ENCODE measurements around the gene KATNAL1. TPM values are rescaled to one million over a fixed set of nuclear protein-coding genes. Genes with fewer than 3 reads are reported as not detected.

Gene KATNAL1
- polyA plus RNA-seq, 1 of the 3 experiments (the other 2 are of a cell fraction) = 5.1 TPM

DNA sequence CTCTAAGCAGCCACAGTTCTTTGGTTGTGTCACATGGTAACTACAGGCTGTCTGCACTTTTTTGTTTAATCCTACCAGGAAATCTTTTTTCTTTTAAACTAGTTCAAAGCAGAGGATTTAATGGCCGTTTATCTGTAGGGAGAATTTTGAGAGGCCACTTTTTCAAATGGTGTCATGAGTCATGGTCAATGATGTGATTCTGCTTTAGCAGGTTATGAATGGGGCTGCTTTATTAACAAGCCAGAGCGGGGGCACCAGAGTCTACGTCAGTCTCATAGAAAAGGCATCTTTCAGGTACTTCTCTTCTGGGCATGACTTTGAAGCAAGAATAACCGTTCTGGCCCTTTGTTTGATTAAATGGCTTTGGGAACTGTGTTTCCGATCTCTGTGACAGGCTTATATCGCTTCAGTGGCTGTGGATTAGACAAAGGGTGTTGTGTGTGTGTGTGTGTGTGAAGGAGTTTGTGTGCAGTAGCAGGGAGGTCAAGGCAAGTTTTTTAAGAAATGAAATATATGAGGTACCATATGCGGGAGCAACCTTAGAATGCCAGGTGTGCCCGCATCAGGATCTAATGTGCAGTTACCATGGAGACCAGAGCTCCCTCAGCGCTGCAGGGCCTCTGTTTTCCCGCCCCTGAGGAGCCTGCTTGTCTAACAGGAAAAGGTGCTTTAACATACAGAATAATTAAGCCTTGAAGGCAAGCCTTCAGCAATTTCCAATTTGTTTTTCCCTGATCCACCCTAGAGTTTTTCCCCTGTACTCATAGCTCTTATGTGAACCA is 120.5 kb downstream of the KATNAL1 start (continued):
- TF ChIP-seq CTCF (IDR thresholded peaks at IDR 0.05) (no peak), MAX (IDR thresholded peaks at IDR 0.05; ENCODE audit: low read depth) (no peak), EZH2phosphoT487 (IDR thresholded peaks at IDR 0.05; ENCODE audit: borderline replicate concordance, low read depth) (no peak), USF1 (IDR thresholded peaks at IDR 0.05; ENCODE audit: borderline replicate concordance, low read depth) (no peak), GABPA (IDR thresholded peaks at IDR 0.05; ENCODE audit: low read depth) (no peak)

GRCh38 chr13:30181888-30182651 is 125.3 kb downstream of the KATNAL1 start:
- no peaks in the 10 kb centered on the region for H3K9me2 ChIP-seq
- peaks cover 4% of the 10 kb centered on the region for H3F3A ChIP-seq (replicated peaks; ENCODE audit: insufficient read depth)
- no peak overlapping the region for H3K9ac ChIP-seq
- H3K27me3 ChIP-seq (ENCODE audit: insufficient read depth) = no peaks in the 10 kb centered on the region
- 91% methylated on average over 13 of the region's 13 CpGs for WGBS (ENCODE audit: low lambda C conversion rate)
- H3K4me2 ChIP-seq = no peak overlapping the region
- DNase-seq = no peak
- no peaks in the 10 kb centered on the region for H3K79me2 ChIP-seq (ENCODE audit: insufficient read depth)
- H3K27ac ChIP-seq (ENCODE audit: low read depth in 2 of 2, low read length in 1 of 2) = no peak overlapping the region
- H3K36me3 ChIP-seq (replicated peaks in 1 of 2; ENCODE audit: control insufficient read depth in 1 of 2, insufficient read depth in 2 of 2, low read length in 1 of 2) = no peaks in the 10 kb centered on the region
- H2AFZ ChIP-seq (ENCODE audit: low read depth) = no peak overlapping the region
- no peaks in the 10 kb centered on the region for H4K20me1 ChIP-seq (ENCODE audit: insufficient read depth)
- H3K4me3 ChIP-seq (ENCODE audit: low read depth in 2 of 2, low read length in 1 of 2) = no peak overlapping the region
- ChIA-PET CTCF (no interaction called here), POLR2A (no interaction called here)
- H3K9me3 ChIP-seq = no peaks in the 10 kb centered on the region
- TF ChIP-seq, protein P1, sequence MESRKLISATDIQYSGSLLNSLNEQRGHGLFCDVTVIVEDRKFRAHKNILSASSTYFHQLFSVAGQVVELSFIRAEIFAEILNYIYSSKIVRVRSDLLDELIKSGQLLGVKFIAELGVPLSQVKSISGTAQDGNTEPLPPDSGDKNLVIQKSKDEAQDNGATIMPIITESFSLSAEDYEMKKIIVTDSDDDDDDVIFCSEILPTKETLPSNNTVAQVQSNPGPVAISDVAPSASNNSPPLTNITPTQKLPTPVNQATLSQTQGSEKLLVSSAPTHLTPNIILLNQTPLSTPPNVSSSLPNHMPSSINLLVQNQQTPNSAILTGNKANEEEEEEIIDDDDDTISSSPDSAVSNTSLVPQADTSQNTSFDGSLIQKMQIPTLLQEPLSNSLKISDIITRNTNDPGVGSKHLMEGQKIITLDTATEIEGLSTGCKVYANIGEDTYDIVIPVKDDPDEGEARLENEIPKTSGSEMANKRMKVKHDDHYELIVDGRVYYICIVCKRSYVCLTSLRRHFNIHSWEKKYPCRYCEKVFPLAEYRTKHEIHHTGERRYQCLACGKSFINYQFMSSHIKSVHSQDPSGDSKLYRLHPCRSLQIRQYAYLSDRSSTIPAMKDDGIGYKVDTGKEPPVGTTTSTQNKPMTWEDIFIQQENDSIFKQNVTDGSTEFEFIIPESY (IDR thresholded peaks at IDR 0.05; ENCODE audit: borderline replicate concordance, low read depth) = no peak
- TF ChIP-seq EZH2phosphoT487 (IDR thresholded peaks at IDR 0.05; ENCODE audit: borderline replicate concordance, low read depth) (no peak), RXRA (IDR thresholded peaks at IDR 0.05; ENCODE audit: borderline replicate concordance, low read depth) (no peak), JUND (IDR thresholded peaks at IDR 0.05) (no peak), NFIC (IDR thresholded peaks at IDR 0.05; ENCODE audit: borderline replicate concordance) (no peak), SIN3A (IDR thresholded peaks at IDR 0.05; ENCODE audit: borderline replicate concordance, low read depth, low read length) (no peak), RFX5 (IDR thresholded peaks at IDR 0.05; ENCODE audit: low read length) (no peak), TCF12 (IDR thresholded peaks at IDR 0.05) (no peak), MEF2A (IDR thresholded peaks at IDR 0.05; ENCODE audit: borderline replicate concordance, low read depth) (no peak), EP300 (IDR thresholded peaks at IDR 0.05; ENCODE audit: borderline replicate concordance in 1 of 2, low read depth in 1 of 2, low read length in 1 of 2) (no peak), PBX3 (IDR thresholded peaks at IDR 0.05) (no peak), TEAD4 (IDR thresholded peaks at IDR 0.05; ENCODE audit: borderline replicate concordance, insufficient read depth) (no peak), MAX (IDR thresholded peaks at IDR 0.05; ENCODE audit: low read depth) (no peak), RCOR1 (IDR thresholded peaks at IDR 0.05; ENCODE audit: low read length) (no peak), NRF1 (IDR thresholded peaks at IDR 0.05; ENCODE audit: low read depth, low read length) (no peak), MXI1 (IDR thresholded peaks at IDR 0.05; ENCODE audit: low read depth, low read length) (no peak), FOXM1 (IDR thresholded peaks at IDR 0.05; ENCODE audit: low read depth) (no peak), SMC3 (IDR thresholded peaks at IDR 0.05; ENCODE audit: low read depth, low read length) (no peak), YY1 (IDR thresholded peaks at IDR 0.05; ENCODE audit: low read depth) (no peak), TAF1 (IDR thresholded peaks at IDR 0.05; ENCODE audit: borderline replicate concordance, low read depth, low read length) (no peak)
- peaks cover 0 to 16% of the 10 kb centered on the region in 2 experiments; a peak in 2 of 4 replicates for H3K4me1 ChIP-seq (ENCODE audit: control insufficient read depth in 1 of 2, insufficient read depth in 2 of 2, low read depth in 1 of 2, low read length in 1 of 2)
